GM12873 (cell line): ENCODE measurements around the gene NPAS4.

Experiments
- CTCF ChIP-seq: IDR thresholded peaks from 2 replicates; pipeline ENCODE4 v1.5.1; 2012; ENCODE audit warnings: low read depth, mild to moderate bottlenecking, moderate library complexity, low read length, control low read depth; ENCODE audit not compliant: insufficient read depth; ENCODE audit errors: missing control alignments

Gene NPAS4

GRCh38 chr11:66473167-66473566, 52.3 kb downstream of the NPAS4 start:
- TF ChIP-seq CTCF, result no peak

- TF ChIP-seq CTCF, result no peak
Measured at GRCh38 chr11:66473608-66474515, 53.0 kb downstream of the NPAS4 start.

GRCh38 chr11:66475349-66476172, 54.7 kb downstream of the NPAS4 start:
- TF ChIP-seq CTCF, result no peak
